ENCODE results near the gene TBXAS1.
"Not testable (repeated sequence)": the region's sequence is repeated elsewhere in the genome, so short reads cannot be mapped to it uniquely, and the experiment has no call there.

The TBXAS1 gene

GRCh38 chr7:139893999-139894398 is 64.9 kb downstream of the TBXAS1 start:
- no peak for DNase-seq

- no peak for DNase-seq
Measured at GRCh38 chr7:139895141-139895829, 66.2 kb downstream of the TBXAS1 start.

- no peak for DNase-seq
Measured at GRCh38 chr7:139896288-139896687, 67.2 kb downstream of the TBXAS1 start.

- no peak for DNase-seq
Measured at GRCh38 chr7:139896831-139897230, 67.8 kb downstream of the TBXAS1 start.

DNA sequence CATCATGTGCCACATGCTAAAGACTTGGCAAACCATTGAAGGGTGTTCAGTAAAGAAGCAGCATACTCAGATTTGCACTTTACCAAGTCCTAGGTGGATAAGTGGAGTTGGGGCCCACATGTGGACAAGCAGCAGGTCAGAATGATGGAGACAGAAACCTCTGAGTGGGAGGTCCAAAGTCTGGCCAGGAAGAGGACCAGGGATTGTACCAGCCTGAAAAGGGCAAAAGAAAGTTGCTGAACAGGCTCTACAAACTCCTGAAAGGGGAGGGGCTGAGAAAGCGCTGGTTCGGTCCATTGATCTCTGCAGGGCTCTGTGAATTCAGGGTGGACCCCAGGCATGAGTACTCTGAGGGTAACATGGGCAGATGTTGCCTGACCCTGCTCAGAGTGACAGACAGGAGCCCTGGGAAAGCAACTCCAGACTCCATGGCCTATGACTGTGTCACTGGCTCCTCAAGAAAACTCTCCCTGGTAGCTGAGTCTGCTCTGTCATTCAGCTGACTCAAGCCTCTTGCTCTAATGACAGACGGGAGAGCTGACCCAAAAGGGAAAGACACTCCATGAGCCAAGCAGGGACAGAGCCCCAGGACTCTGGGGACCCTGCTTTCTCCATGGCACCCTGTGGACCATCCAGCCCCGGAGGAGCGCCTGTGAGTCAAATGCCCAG is 68.5 kb downstream of the TBXAS1 start:
- DNase-seq: no peak

GRCh38 chr7:139898483-139898882 is 69.4 kb downstream of the TBXAS1 start:
- no peak for DNase-seq

DNA sequence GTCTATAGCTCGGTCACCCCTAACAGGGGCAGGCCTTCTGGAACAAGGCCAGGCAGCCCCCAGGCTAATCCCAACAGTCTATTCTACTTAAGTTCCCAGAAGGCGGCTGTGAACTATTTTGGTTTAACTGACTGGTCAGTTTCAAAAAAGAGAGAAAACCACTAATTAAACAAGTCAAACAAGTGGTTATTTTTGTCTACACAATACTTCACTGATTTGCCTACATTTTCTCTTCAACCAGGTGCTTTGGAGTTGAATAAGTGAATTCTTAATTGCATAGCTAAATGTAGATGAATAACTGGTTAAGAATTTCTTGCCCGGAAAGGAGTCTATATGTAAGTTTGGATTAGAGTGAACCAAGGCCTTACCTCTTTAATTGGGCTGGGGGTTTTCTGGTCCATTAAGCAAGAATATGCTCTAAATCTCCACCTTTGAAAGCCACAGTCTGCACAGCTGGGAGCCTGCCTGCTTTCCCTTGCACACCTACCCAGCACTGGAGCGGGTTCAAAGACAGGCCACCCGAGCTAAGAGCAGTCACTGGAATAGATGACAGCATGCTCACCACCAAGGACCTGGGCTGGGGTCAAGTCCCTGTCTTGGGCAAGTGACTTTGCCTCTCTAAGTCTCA is 70.4 kb downstream of the TBXAS1 start:
- DNase-seq: no peak

- no peak for DNase-seq
Measured at GRCh38 chr7:139900326-139900725, 71.3 kb downstream of the TBXAS1 start.

DNA sequence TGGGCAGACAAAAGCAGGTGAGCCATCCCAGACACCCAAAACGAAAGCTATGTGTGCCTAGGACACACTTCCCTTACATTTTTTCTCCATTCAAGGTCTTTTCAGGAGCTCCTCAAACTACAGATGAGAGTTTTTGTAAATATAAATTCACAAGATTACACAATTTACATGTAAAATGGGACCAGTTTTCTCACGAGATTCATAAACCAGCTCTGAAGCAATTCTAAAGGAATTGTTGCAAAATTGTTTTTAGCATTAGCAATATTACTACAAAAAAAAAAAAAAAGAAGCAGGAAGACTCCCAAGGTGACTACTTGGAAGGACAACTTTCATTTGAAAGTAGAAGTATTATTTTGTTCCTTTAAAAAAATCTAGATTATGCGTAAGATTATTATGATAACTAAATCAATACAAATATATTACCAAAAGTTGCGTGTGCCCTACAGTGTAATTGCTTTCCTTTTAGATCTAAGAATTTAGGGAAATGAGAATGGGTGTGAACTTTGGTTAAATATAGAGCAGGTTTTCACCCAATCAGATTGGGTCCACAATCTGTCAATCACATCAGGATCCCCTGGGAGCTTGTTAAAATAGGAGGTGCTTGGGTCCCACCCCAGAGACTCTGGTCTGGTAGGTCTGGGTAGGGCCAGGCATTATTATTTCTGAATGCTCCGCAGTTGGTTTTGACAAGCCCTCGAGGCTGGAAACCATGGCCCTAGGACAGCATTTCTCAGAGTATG is 72.2 kb downstream of the TBXAS1 start:
- DNase-seq: no peak

DNA sequence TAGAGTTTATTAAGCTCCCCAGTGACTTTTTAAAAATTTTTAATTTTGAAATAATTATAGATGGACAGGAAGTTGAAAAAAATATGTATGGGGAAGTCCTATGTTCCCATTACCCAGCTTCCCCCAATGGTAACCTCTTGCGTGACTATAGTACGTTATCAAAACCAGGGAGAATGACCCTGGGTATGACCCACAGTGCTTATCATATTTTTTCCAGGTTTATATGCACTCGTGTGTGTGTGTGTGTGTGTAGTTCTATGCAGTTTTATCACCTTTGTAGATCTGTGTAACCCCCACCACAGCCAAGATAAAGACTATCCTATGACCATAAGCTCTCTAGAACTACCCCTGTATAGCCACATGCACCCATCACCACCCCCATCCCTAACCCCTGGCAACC is 72.8 kb downstream of the TBXAS1 start:
- DNase-seq: no peak

DNA sequence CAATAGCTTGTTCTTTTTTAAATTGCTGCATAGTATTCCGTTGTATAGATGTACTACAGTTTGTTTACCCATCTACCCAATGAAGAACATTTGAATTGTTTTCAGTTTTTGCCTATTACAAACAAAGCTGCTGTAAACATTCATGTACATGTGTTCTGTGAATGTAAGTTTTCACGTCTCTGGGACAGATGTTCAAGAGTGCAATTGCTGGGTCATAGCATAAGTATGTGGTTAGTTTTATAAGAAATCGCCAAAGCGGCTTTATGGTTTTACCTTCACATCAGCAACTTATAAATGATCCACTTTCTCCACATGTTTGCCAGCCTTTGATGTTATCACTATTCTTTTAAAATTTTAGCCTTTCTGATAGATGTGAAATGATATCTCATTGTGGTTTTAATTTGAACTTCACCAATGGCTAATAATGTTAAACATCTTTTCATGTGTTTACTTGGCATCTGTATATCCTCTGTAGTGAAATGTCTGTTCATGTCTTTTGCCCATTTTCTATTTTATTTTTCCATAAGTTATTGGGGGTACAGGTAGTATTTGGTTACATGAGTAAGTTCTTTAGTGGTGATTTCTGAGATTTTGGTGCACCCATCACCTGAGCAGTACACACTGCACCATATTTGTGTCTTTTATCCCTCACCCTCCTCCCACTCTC is 73.5 kb downstream of the TBXAS1 start:
- DNase-seq: no peak

- not testable (repeated sequence) for DNase-seq
Measured at GRCh38 chr7:139903103-139903477, 74.0 kb downstream of the TBXAS1 start.

- DNase-seq: no peak
Measured at GRCh38 chr7:139906879-139907278, 77.8 kb downstream of the TBXAS1 start.

GRCh38 chr7:139908792-139909191 is 79.7 kb downstream of the TBXAS1 start:
- DNase-seq: no peak

DNA sequence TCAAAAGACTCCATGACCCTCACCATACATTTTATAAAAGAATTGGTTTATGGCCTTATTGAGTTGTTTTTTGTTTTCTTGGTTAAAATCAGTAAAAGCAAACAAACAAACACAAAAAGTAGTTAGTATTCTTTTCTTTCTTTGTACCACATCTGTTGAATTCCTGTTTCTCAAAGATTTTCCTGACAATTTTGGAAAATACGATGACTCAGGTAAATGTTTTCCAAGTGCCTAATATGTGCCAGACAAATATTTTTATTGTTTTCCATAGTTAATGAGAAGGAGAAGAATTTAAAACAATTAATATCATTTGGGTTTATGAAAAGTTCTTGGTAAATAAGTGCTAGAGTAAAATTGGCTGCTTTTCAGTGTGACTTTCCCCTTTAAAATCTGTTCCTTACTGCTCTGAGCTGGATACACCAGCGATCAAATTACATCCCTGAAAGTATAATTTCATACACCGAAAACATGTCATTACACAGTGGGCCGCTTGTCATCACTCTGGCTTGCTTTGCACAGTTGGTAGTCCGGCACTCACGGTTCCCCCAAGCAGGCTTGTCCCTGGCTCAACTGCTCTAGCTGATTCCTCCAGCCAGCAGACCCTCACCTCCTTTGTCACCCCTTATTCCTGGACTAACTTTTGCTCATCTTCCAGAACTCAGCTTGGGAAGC is 80.5 kb downstream of the TBXAS1 start:
- no peak for DNase-seq

GRCh38 chr7:139913021-139913844 is 84.2 kb downstream of the TBXAS1 start:
- DNase-seq: no peak

GRCh38 chr7:139913845-139914135 is 84.7 kb downstream of the TBXAS1 start:
- DNase-seq: no peak

DNA sequence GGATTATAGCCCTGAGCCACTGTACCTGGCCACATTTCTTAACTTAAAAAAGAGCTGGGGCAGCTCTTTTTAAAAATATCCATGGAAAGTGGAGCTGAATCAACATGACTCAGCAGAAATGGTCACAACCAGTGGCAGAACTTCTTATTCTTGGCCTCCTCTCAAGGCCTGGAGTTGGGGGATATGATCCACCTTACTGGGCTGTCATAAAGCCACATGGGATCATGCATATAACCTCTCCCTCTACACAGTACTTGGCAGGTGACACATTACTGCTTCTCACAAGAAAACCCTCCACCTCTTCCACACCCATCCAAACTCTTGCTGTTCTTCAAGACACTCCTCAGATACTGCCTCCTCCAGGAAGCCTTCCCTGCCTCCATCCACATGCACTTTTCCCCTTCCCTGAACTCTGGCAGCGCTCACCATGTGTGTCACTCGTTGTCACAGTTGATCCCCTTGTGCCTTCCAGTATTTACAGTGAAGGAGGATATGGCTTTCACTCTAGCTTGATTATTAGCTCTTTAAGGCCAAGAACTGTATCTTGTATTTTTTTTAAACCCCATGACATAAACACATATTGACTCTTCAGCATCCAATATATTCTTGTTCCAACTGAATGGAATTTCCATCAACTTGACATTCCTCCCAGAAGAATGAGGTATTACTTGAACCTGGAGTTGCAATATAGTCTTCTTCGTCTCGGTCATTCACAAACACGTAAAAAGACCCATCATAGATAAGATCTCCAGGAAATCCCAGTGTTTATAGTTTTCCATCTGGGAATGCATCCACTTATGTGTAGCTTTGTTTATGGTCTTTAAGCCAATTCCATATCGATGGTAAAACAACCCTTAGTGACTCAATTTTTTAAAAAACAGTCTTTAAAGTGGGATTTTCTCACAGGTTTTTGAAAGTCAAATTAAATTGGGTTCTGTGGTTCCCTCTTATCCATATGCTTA is 85.5 kb downstream of the TBXAS1 start:
- DNase-seq: no peak

DNA sequence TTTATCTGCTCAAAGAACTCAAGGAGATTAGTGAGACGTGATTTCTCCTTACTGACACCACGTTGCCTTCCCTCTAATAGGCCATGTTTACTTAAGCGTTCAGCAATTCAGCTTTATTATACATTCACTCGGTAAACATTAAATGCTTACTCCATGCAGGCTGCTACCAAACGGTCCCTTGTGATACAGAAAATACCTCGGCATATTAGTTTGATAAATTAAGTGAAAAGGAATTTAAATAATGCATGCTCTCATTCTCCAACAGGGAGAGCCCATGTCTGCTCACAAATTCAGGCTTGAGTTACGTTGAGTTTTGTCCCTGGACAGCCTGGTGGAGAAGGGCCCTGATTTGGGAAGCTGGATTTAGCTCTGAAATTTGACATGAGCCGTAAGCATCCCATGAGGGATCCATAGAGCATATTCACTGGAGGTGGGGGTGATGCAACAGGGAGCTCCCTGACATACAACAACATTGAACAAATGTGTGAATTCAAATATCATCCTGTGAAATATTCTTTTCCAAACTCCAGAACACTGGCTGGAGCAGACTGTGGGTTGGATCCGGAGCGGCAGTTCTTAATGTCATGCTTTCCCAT is 86.3 kb downstream of the TBXAS1 start:
- DNase-seq: no peak
